CD4-positive, alpha-beta memory T cell (primary cell): Measurements from ENCODE around the gene MEGF8. TPM values are rescaled to one million over a fixed set of nuclear protein-coding genes. Genes with fewer than 3 reads are reported as not detected.

Source experiments
- CTCF ChIA-PET: fragments of 350-600 bp; sonication (Branson Sonifier 250); formaldehyde crosslinking; loops from one replicate; lab custom pipeline; 2021; ENCODE audit warnings: inconsistent platforms; ENCODE audit not compliant: partially characterized antibody; lab: Charles Lee
- POLR2A ChIA-PET: fragments of 350-600 bp; sonication (Branson Sonifier 250); formaldehyde crosslinking; loops from one replicate; lab custom pipeline; 2021; ENCODE audit not compliant: partially characterized antibody; lab: Charles Lee
- DNase-seq, 5 donors: peaks; one replicate each; pipeline versions ENCODE4 v3.0.0 to v3.0.0-alpha.2; 2020 to 2022; ENCODE audit warnings: mixed read lengths in 1 of 5
- H3K27ac ChIP-seq: one replicate; pipeline ENCODE4 v1.7.0; 2013; ENCODE audit warnings: low read depth, low read length
- H3K27me3 ChIP-seq: 2 replicates; pipeline ENCODE4 v1.7.0; 2013; ENCODE audit warnings: mild to moderate bottlenecking, low read length, moderate library complexity; ENCODE audit not compliant: insufficient read depth
- H3K36me3 ChIP-seq: 2 replicates; pipeline ENCODE4 v1.7.0; 2013; ENCODE audit warnings: mild to moderate bottlenecking, low read length, moderate library complexity; ENCODE audit not compliant: insufficient read depth
- H3K4me1 ChIP-seq: 2 replicates; pipeline ENCODE4 v1.7.0; 2013; ENCODE audit warnings: mild to moderate bottlenecking, low read length, moderate library complexity; ENCODE audit not compliant: insufficient read depth
- H3K4me3 ChIP-seq, 2 donors: one replicate each; pipeline ENCODE4 v1.7.0; 2013; ENCODE audit warnings: low read length in 2 of 2, mild to moderate bottlenecking in 1 of 2
- H3K9me3 ChIP-seq, 2 donors: one replicate each; pipeline ENCODE4 v1.7.0; 2013; ENCODE audit warnings: low read length in 2 of 2, control low read depth in 1 of 2; ENCODE audit not compliant: control insufficient read depth in 1 of 2
- H3K27ac Mint-ChIP-seq, 7 donors: one replicate each; pipeline ENCODE4 v1.8.0; 2020 to 2021; ENCODE audit warnings: mixed read lengths in 7 of 7, mild to moderate bottlenecking in 6 of 7, inconsistent platforms in 3 of 7, moderate library complexity in 3 of 7
- H3K27me3 Mint-ChIP-seq, 2 donors: one replicate each; pipeline ENCODE4 v1.8.0; 2020 to 2021; ENCODE audit warnings: mixed read lengths in 2 of 2
- H3K36me3 Mint-ChIP-seq, 2 donors: one replicate each; pipeline ENCODE4 v1.8.0; 2020 to 2021; ENCODE audit warnings: mixed read lengths in 2 of 2, inconsistent platforms in 1 of 2, mild to moderate bottlenecking in 1 of 2
- H3K4me1 Mint-ChIP-seq, 4 donors: one replicate each; pipeline ENCODE4 v1.8.0; 2020 to 2021; ENCODE audit warnings: mixed read lengths in 4 of 4, mild to moderate bottlenecking in 1 of 4
- H3K4me3 Mint-ChIP-seq, 8 donors: one replicate each; pipeline ENCODE4 v1.8.0; 2020 to 2021; ENCODE audit warnings: mixed read lengths in 8 of 8, mild to moderate bottlenecking in 7 of 8, moderate library complexity in 6 of 8, inconsistent platforms in 3 of 8
- H3K9me3 Mint-ChIP-seq, 8 donors: one replicate each; pipeline ENCODE4 v1.8.0; 2020 to 2021; ENCODE audit warnings: mixed read lengths in 8 of 8, mild to moderate bottlenecking in 5 of 8, inconsistent platforms in 3 of 8, moderate library complexity in 1 of 8
- intact Hi-C: fragments of 100-400 bp; cut with micrococcal nuclease; formaldehyde crosslinking; loops from one replicate; pipeline ENCODE4 v1.15.1; 2023
- polyA plus RNA-seq, 2 donors: library from polyadenylated mRNA; unstranded; fragments of 300-500 nt; fragmentation: Illumina TruSeq; gene quantifications; one replicate each; pipeline ENCODE4 v1.2.3, GENCODE V29; 2021
- total RNA-seq, 2 experiments: library from RNA; stranded (reverse); gene quantifications; one replicate each; pipeline ENCODE4 v1.2.3, GENCODE V29; 2021

Gene MEGF8
- total and polyA plus RNA-seq, 4 experiments from 2014 or later: 0.09 to 9.5 (median 4.5) TPM

- Histone ChIP-seq H3K27ac (no peak overlapping the region), H3K27me3 (no peaks in the 10 kb centered on the region), H3K4me3 (no peak overlapping the region), H3K36me3 (no peaks in the 10 kb centered on the region), H3K4me1 (no peaks in the 10 kb centered on the region), H3K9me3 (no peaks in the 10 kb centered on the region)
- H3K4me1 Mint-ChIP-seq: peaks cover 0 to 4% (median 0%) of the 10 kb centered on the region in 4 donors
- no peak overlapping the region for H3K4me3 Mint-ChIP-seq
- DNase-seq: no peak
- H3K27me3 Mint-ChIP-seq: no peaks in the 10 kb centered on the region
- ChIA-PET CTCF (no interaction called here), POLR2A (no interaction called here)
- peaks cover 3 to 12% of the 10 kb centered on the region in 2 donors for H3K36me3 Mint-ChIP-seq
- peak overlapping the region in 2 of 7 donors; percentile 19 to 60 for H3K27ac Mint-ChIP-seq
- no peaks in the 10 kb centered on the region for H3K9me3 Mint-ChIP-seq
- intact Hi-C loops: no loop called here
Measured at GRCh38 chr19:42353341-42354015, 28.0 kb downstream of the MEGF8 start.

- Histone ChIP-seq H3K4me3 (no peak overlapping the region), H3K27me3 (no peaks in the 10 kb centered on the region), H3K4me1 (no peaks in the 10 kb centered on the region), H3K36me3 (no peaks in the 10 kb centered on the region), H3K27ac (no peak overlapping the region), H3K9me3 (no peaks in the 10 kb centered on the region)
- no peaks in the 10 kb centered on the region for H3K9me3 Mint-ChIP-seq
- peaks cover 4 to 12% of the 10 kb centered on the region in 2 donors for H3K36me3 Mint-ChIP-seq
- DNase-seq: no peak
- H3K27me3 Mint-ChIP-seq: no peaks in the 10 kb centered on the region
- ChIA-PET CTCF (interaction anchor here (0.6 kb wide), 1 partner anchor 14 kb away, joined by 3 read pairs; no protein-coding TSS in a partner anchor), POLR2A (no interaction called here)
- H3K27ac Mint-ChIP-seq: no peak overlapping the region
- H3K4me3 Mint-ChIP-seq: no peak overlapping the region
- intact Hi-C loops: no loop called here
- peaks cover 0 to 4% (median 0%) of the 10 kb centered on the region in 4 donors for H3K4me1 Mint-ChIP-seq
Measured at GRCh38 chr19:42355896-42356295, 30.5 kb downstream of the MEGF8 start.

GRCh38 chr19:42356686-42357085 is 31.3 kb downstream of the MEGF8 start:
- H3K27me3 ChIP-seq: no peaks in the 10 kb centered on the region
- H3K27ac ChIP-seq: no peak overlapping the region
- no peaks in the 10 kb centered on the region for H3K9me3 ChIP-seq
- Mint-ChIP-seq H3K27ac (no peak overlapping the region), H3K9me3 (no peaks in the 10 kb centered on the region), H3K36me3 (peaks cover 5 to 11% of the 10 kb centered on the region in 2 donors), H3K27me3 (no peaks in the 10 kb centered on the region), H3K4me3 (no peak overlapping the region), H3K4me1 (peaks cover 0 to 4% (median 0%) of the 10 kb centered on the region in 4 donors)
- H3K4me1 ChIP-seq: no peaks in the 10 kb centered on the region
- ChIA-PET CTCF (no interaction called here), POLR2A (no interaction called here)
- intact Hi-C loops: no loop called here
- H3K36me3 ChIP-seq: no peaks in the 10 kb centered on the region
- no peak overlapping the region for H3K4me3 ChIP-seq
- DNase-seq: no peak

- CTCF ChIA-PET: no interaction called here
- no peak overlapping the region for H3K4me3 Mint-ChIP-seq
- Histone ChIP-seq H3K27ac (no peak overlapping the region), H3K36me3 (no peaks in the 10 kb centered on the region), H3K4me1 (no peaks in the 10 kb centered on the region), H3K27me3 (no peaks in the 10 kb centered on the region), H3K9me3 (no peaks in the 10 kb centered on the region), H3K4me3 (no peak overlapping the region)
- H3K9me3 Mint-ChIP-seq: no peaks in the 10 kb centered on the region
- DNase-seq: no peak
- H3K4me1 Mint-ChIP-seq: peaks cover 0 to 4% (median 0%) of the 10 kb centered on the region in 4 donors
- intact Hi-C loops: no loop called here
- H3K36me3 Mint-ChIP-seq: peaks cover 5 to 7% of the 10 kb centered on the region in 2 donors
- POLR2A ChIA-PET: no interaction called here
- no peak overlapping the region for H3K27ac Mint-ChIP-seq
- H3K27me3 Mint-ChIP-seq: no peaks in the 10 kb centered on the region
Measured at GRCh38 chr19:42357290-42357689, 31.9 kb downstream of the MEGF8 start.

- Histone ChIP-seq H3K27ac (no peak overlapping the region), H3K9me3 (no peaks in the 10 kb centered on the region), H3K36me3 (peaks cover 4% of the 10 kb centered on the region), H3K4me1 (no peaks in the 10 kb centered on the region), H3K27me3 (no peaks in the 10 kb centered on the region), H3K4me3 (no peak overlapping the region)
- Mint-ChIP-seq H3K4me1 (no peaks in the 10 kb centered on the region), H3K4me3 (no peak overlapping the region), H3K27me3 (no peaks in the 10 kb centered on the region), H3K9me3 (no peaks in the 10 kb centered on the region), H3K36me3 (peaks cover 6 to 16% of the 10 kb centered on the region in 2 donors), H3K27ac (no peak overlapping the region)
- intact Hi-C loops: no loop called here
- ChIA-PET POLR2A (no interaction called here), CTCF (no interaction called here)
- no peak for DNase-seq
Measured at GRCh38 chr19:42360787-42361544, 35.5 kb downstream of the MEGF8 start.

- Mint-ChIP-seq H3K4me3 (no peak overlapping the region), H3K4me1 (no peaks in the 10 kb centered on the region), H3K9me3 (peaks cover 0 to 2% (median 0%) of the 10 kb centered on the region in 8 donors), H3K27me3 (no peaks in the 10 kb centered on the region), H3K36me3 (peaks cover 6 to 16% of the 10 kb centered on the region in 2 donors), H3K27ac (no peak overlapping the region)
- POLR2A ChIA-PET: no interaction called here
- no peak for DNase-seq
- no peak overlapping the region for H3K27ac ChIP-seq
- H3K27me3 ChIP-seq: no peaks in the 10 kb centered on the region
- intact Hi-C loops: no loop called here
- H3K4me1 ChIP-seq: no peaks in the 10 kb centered on the region
- CTCF ChIA-PET: no interaction called here
- H3K36me3 ChIP-seq: peaks cover 4% of the 10 kb centered on the region
- H3K9me3 ChIP-seq: no peaks in the 10 kb centered on the region
- no peak overlapping the region for H3K4me3 ChIP-seq
Measured at GRCh38 chr19:42361545-42361910, 36.1 kb downstream of the MEGF8 start.

GRCh38 chr19:42362342-42362741 is 36.9 kb downstream of the MEGF8 start:
- Histone ChIP-seq H3K4me1 (no peaks in the 10 kb centered on the region), H3K4me3 (no peak overlapping the region), H3K36me3 (peaks cover 4% of the 10 kb centered on the region), H3K27ac (no peak overlapping the region), H3K27me3 (no peaks in the 10 kb centered on the region), H3K9me3 (no peaks in the 10 kb centered on the region)
- Mint-ChIP-seq H3K4me3 (no peak overlapping the region), H3K27me3 (no peaks in the 10 kb centered on the region), H3K27ac (no peak overlapping the region), H3K4me1 (no peaks in the 10 kb centered on the region), H3K9me3 (peaks cover 0 to 2% (median 0%) of the 10 kb centered on the region in 8 donors), H3K36me3 (peaks cover 6 to 16% of the 10 kb centered on the region in 2 donors)
- no peak for DNase-seq
- ChIA-PET CTCF (no interaction called here), POLR2A (no interaction called here)
- intact Hi-C loops: no loop called here
